ENCODE data around the gene RABL6. TPM values are rescaled to one million over a fixed set of nuclear protein-coding genes. Genes with fewer than 3 reads are reported as not detected.

The RABL6 gene
- total RNA-seq, 4 donors from 2014 or later = 63.0 to 74.5 (median 71.3) TPM

DNA sequence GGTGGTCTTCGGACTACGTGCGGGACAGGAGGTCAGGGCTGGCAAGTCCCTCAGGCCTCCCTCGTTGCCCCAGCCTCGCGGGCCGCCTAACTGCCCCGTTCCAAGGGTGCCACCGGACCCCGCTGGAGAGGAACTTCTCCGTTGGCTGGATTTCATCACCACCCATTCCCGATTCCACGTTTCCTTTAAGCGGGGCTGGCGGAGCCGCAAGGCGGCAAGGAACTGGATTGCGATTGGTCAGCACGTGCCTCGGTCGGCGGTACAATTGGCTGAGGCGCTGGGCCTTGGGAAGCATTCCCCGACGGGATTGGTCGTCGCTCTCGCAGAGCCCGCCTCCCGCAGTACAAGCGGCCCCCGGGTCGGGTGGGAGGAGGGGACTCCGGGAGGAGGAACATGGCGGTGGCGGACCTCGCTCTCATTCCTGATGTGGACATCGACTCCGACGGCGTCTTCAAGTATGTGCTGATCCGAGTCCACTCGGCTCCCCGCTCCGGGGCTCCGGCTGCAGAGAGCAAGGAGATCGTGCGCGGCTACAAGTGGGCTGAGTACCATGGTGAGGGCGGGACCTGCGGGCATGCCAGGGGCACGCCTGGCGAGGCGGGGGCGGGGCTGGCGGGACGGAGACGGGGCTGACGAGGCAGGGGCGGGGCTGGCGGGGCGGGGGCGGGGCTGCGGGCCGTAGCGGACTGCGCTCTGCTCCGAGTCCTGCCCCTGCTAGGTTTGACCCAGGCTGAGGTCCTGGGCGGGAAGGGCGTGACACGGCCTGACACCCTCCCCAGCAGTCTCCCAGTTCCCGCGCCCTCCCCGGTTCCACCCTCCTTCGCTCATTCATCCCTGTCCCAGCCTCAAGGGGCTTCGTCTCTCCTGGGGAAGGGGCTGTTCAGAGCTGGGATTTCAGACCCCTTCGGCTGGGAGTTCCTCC is 41.6 kb downstream of the RABL6 start, which contains the start of gene PHPT1:
Gene PHPT1 (plus strand): TSS at position 372 of the 922 bp plus-strand sequence. CDS start 22 bp downstream, at position 394.
- Histone ChIP-seq H3K9me3 (no peaks in the 10 kb centered on the region), H3K27me3 (peaks cover 3 to 28% of the 10 kb centered on the region in 2 donors), H3K4me1 (peaks cover 0 to 67% (median 21%) of the 10 kb centered on the region in 4 donors), H3K4me3 (peak within 1 kb of the TSS; percentile 51 to 85 (median 72)), H3K27ac (peak within 1 kb of the TSS; percentile 74 to 94 (median 86)), H3K36me3 (peaks cover 0 to 17% (median 0%) of the 10 kb centered on the region in 3 donors)
- peak; percentile 55 to 84 for TF ChIP-seq POLR2A (IDR thresholded peaks at IDR 0.05)
- TF ChIP-seq, protein P1, sequence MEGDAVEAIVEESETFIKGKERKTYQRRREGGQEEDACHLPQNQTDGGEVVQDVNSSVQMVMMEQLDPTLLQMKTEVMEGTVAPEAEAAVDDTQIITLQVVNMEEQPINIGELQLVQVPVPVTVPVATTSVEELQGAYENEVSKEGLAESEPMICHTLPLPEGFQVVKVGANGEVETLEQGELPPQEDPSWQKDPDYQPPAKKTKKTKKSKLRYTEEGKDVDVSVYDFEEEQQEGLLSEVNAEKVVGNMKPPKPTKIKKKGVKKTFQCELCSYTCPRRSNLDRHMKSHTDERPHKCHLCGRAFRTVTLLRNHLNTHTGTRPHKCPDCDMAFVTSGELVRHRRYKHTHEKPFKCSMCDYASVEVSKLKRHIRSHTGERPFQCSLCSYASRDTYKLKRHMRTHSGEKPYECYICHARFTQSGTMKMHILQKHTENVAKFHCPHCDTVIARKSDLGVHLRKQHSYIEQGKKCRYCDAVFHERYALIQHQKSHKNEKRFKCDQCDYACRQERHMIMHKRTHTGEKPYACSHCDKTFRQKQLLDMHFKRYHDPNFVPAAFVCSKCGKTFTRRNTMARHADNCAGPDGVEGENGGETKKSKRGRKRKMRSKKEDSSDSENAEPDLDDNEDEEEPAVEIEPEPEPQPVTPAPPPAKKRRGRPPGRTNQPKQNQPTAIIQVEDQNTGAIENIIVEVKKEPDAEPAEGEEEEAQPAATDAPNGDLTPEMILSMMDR (IDR thresholded peaks at IDR 0.05) = peak in 2 of 5 experiments; percentile 27 to 63
- TF ChIP-seq EP300 (IDR thresholded peaks at IDR 0.05) = peak; percentile 41 to 94
- 1% methylated on average over 22 to 55 of the region's 77 CpGs for WGBS, 2 donors
- peak; percentile 97 for DNase-seq (ENCODE audit: low spot score in 2 of 2)

DNA sequence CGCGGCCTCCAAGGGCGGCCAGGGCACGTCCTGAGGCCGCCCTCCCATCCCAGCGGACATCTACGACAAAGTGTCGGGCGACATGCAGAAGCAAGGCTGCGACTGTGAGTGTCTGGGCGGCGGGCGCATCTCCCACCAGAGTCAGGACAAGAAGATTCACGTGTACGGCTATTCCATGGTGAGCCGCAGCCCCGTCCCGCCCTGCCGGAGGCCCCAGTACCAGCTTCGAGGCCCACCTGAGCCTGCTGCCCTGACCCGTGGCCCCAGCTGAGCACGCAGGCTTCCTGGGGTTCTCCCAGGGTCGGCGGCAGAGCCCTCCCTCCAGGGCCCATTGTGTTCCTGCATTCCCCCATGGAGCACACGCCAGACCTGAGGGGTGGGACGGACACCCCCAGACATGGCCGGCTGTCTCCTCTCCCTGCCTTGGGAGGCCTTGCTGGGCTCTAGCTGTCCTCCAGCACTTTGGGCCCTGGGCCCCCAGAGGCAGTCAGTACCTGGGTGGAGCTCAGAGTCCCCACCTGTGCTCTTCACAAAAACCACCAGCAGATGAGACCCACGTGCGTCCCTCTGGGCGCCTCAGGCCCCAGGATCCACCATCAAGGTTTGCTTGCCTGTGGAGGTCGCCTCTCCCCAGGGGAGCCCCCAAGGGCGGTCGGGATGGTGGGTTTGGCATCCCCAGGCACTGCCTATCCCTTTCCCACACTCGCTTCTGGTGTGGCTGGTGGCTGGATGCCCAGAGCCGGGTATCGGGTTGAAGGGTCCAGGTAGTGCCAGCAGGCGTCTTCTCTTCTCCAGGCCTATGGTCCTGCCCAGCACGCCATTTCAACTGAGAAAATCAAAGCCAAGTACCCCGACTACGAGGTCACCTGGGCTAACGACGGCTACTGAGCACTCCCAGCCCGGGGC is 42.5 kb downstream of the RABL6 start:
- H3K4me1 ChIP-seq = peaks cover 0 to 63% (median 20%) of the 10 kb centered on the region in 4 donors
- peaks cover 3 to 24% of the 10 kb centered on the region in 2 donors for H3K27me3 ChIP-seq
- 60 to 61% methylated on average over 20 to 28 of the region's 43 CpGs for WGBS, 2 donors
- peaks cover 0 to 18% (median 0%) of the 10 kb centered on the region in 3 donors for H3K36me3 ChIP-seq
- TF ChIP-seq EP300 (IDR thresholded peaks at IDR 0.05) (no peak), POLR2A (IDR thresholded peaks at IDR 0.05) (no peak)
- TF ChIP-seq, protein P1 (IDR thresholded peaks at IDR 0.05) = no peak
- H3K4me3 ChIP-seq = peak overlapping the region; percentile 51 to 85 (median 72)
- H3K27ac ChIP-seq = peak overlapping the region; percentile 74 to 94 (median 86)
- H3K9me3 ChIP-seq = no peaks in the 10 kb centered on the region
- DNase-seq (ENCODE audit: low spot score in 2 of 2) = no peak

DNA sequence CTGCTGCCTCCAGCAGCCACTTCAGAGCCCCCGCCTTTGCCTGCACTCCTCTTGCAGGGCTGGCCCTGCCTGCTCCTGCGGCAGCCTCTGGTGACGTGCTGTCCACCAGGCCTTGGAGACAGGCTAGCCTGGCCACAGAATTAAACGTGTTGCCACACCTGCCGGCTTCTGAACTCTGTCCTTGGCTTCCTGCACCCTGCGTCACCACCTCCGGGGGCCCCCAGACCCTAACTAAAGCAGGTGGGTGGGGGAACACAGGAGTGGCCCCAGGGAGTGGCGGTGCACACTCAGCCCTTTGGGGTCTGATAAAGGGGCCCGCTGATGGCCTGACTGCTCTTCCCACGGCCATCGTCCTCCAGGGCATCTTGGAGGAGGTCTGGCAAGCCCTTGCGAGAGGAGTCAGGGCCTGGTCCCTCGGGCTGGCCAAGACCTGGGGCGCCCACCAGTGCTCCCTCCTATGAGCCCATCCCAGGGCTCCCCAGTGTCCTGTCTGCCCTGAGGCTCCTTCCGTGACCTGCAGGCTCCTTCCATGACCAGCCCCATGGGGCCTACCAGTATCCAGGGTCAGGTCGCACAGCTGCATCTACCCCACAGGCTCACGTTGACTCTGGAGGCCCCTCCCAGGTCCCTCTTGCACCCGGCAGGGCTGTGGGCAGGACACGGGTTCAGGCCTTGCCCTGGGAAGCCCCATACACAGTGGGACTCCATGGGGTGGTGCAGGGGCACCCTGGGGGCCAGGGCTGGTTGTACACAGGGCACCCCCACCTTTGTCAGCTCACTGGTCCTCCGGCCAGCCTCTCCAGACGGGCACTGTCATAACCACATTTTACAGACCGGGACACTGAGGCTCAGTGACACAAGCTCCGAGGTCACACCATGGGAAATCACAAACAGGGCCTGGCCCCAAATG is 43.4 kb downstream of the RABL6 start:
- WGBS, 2 donors = 71 to 76% methylated on average over 11 to 20 of the region's 23 CpGs
- H3K4me1 ChIP-seq = peaks cover 0 to 55% (median 20%) of the 10 kb centered on the region in 4 donors
- no peak for DNase-seq (ENCODE audit: low spot score in 2 of 2)
- no peaks in the 10 kb centered on the region for H3K9me3 ChIP-seq
- H3K4me3 ChIP-seq = no peak overlapping the region
- H3K27ac ChIP-seq = peak overlapping the region in 1 of 4 donors; percentile 91
- H3K27me3 ChIP-seq = peaks cover 0 to 16% of the 10 kb centered on the region in 2 donors
- H3K36me3 ChIP-seq = peaks cover 0 to 18% (median 0%) of the 10 kb centered on the region in 3 donors
- TF ChIP-seq, protein P1 (IDR thresholded peaks at IDR 0.05) = no peak
- TF ChIP-seq EP300 (IDR thresholded peaks at IDR 0.05) = no peak
- no peak for TF ChIP-seq POLR2A (IDR thresholded peaks at IDR 0.05)

DNA sequence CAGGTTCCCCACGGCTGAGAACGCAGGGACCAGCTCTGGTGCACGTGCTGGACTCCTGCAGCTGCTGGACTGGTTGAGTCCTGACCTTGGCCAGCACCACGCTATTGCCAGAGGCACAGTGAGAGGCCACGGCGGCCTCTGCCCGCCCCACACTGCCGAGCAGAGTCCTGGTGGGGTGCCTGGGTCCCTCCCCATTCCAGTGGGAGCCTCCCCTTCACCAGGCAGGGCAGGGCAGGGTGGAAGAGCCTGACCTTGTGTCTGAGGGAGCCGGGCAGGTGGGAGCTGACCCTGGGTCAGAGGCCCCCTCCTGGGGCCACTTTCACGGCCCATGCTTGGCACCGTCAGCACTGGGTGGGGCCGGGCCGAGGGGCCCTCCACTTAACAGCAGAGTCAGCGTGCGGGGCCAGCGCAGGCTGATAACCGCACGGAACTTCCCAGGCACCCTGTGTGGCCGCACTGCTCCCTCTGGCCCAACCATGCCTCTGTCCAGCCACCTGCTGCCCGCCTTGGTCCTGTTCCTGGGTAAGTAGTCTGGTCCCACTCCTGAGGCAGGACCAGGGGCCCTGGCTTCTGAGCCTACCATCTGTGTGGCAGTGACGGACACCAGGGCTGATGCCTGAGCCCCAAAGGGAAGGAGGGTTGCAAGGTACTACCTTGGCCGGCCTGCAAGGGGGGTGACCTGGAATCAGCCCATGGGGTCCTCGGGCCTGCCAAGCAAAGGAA is 44.4 kb downstream of the RABL6 start, which contains the start of gene MAMDC4:
Gene MAMDC4 (plus strand): TSS at position 406 of the 723 bp plus-strand sequence. CDS start 71 bp downstream, at position 477.
- no peak for DNase-seq (ENCODE audit: low spot score in 2 of 2)
- 70 to 72% methylated on average over 22 to 23 of the region's 23 CpGs for WGBS, 2 donors
- H3K4me3 ChIP-seq = no peak within 1 kb of the TSS
- TF ChIP-seq POLR2A (IDR thresholded peaks at IDR 0.05) (no peak), EP300 (IDR thresholded peaks at IDR 0.05) (no peak)
- TF ChIP-seq, protein P1 (IDR thresholded peaks at IDR 0.05) = no peak
- H3K27ac ChIP-seq = no peak within 1 kb of the TSS
- H3K27me3 ChIP-seq = peaks cover 0 to 9% of the 10 kb centered on the region in 2 donors
- no peaks in the 10 kb centered on the region for H3K9me3 ChIP-seq
- H3K36me3 ChIP-seq = peaks cover 0 to 18% (median 0%) of the 10 kb centered on the region in 3 donors
- H3K4me1 ChIP-seq = peaks cover 0 to 47% (median 17%) of the 10 kb centered on the region in 4 donors
